Psoas muscle (tissue), 8 donors: Measurements from ENCODE around the gene TMEM235. TPM values are rescaled to one million over a fixed set of nuclear protein-coding genes. Genes with fewer than 3 reads are reported as not detected.

ENCODE experiments used
- ATAC-seq, 4 donors: fragments of 200-7000 bp; cut with Tn5 transposase; one replicate each; pipeline ENCODE4 v1.9.1; 2020; ENCODE audit warnings: moderate library complexity in 3 of 4, mild to moderate bottlenecking in 2 of 4
- DNase-seq, 2 donors: peaks; one replicate each; pipeline ENCODE4 v3.0.0-alpha.2; 2020
- H3K27ac ChIP-seq: fragments of 200-600 bp; one replicate; pipeline ENCODE4 v1.8.0; 2022
- H3K27me3 ChIP-seq, 3 donors: fragments of 200-600 bp in 1 of 3; one replicate each; pipeline versions ENCODE4 v1.6.1 to v1.8.0; 2013 to 2022; ENCODE audit warnings: low read length in 2 of 3, mild to moderate bottlenecking in 2 of 3, moderate library complexity in 1 of 3; ENCODE audit not compliant: insufficient read depth in 3 of 3
- H3K36me3 ChIP-seq, 2 donors: fragments of 200-600 bp in 1 of 2; one replicate each; pipeline versions ENCODE4 v1.6.1 to v1.8.0; 2013 to 2022; ENCODE audit warnings: low read depth in 1 of 2, mild to moderate bottlenecking in 1 of 2, moderate library complexity in 1 of 2; ENCODE audit not compliant: insufficient read depth in 1 of 2
- H3K4me1 ChIP-seq: fragments of 200-600 bp; one replicate; pipeline ENCODE4 v1.8.0; 2022
- H3K4me3 ChIP-seq: fragments of 200-600 bp; one replicate; pipeline ENCODE4 v1.8.0; 2022; ENCODE audit warnings: mild to moderate bottlenecking
- H3K9me3 ChIP-seq: fragments of 200-600 bp; one replicate; pipeline ENCODE4 v1.8.0; 2022
- CTCF ChIP-seq: fragments of 200-600 bp; IDR thresholded peaks from one replicate; pipeline ENCODE4 v1.8.0; 2022; ENCODE audit warnings: antibody characterized with exemption
- WGBS, 3 donors: extraction: QIAGEN DNeasy Blood & Tissue Kit; methylation state at CpG; one replicate each; pipeline versions ENCODE4 v1.1.6 to v1.1.7; 2013; 5-methylcytosine and 5-hydroxymethylcytosine counted together
- intact Hi-C, 2 donors: fragments of 100-400 bp; cut with DNase I; formaldehyde crosslinking; loops; one replicate each; pipeline versions ENCODE4 v1.11.0 to v1.14.2; 2022
- polyA plus RNA-seq, 3 donors: library from polyadenylated mRNA; stranded (reverse); fragments of 200-250 nt; gene quantifications; one replicate each; pipeline ENCODE4 v1.2.3, GENCODE V29; 2013
- total RNA-seq, 4 donors: library from RNA; stranded (reverse); fragmentation: NEBNext Ultra II Directional in 2 of 4; extraction: Animal tissue kit (Norgen Biotek cat#: 25700) in 2 of 4; gene quantifications; one replicate each; pipeline versions ENCODE4 v1.2.1 to v1.2.4, GENCODE V29; 2021 to 2023
- donor health status: healthy with polysubstance abuse.
- donor health status: DM: no; HTN: no; CAD: no; lungs with moderate emphysema.
- donor health status: Bipolar disorder and iron deficiency.
- donor health status: healthy.
- donor health status: DM: yes; HTN: yes; CAD: no.
- donor health status: DM: no; HTN: no; CAD: no.
- donor health status: DM: no; HTN: no; CAD: no.
- donor health status: DM: yes; HTN: yes; CAD: no.

TMEM235 gene
- total and polyA plus RNA-seq, 7 donors: not detected

GRCh38 chr17:78214016-78214705 is 17.3 kb upstream of the TMEM235 start, which contains the start of gene BIRC5:
Gene BIRC5 (plus strand): TSS chr17:78214253. CDS start chr17:78214317, 64 bp downstream.
- Histone ChIP-seq H3K4me1 (no peaks in the 10 kb centered on the region), H3K27ac (no peak within 1 kb of the TSS), H3K9me3 (no peaks in the 10 kb centered on the region), H3K4me3 (peak within 1 kb of the TSS; percentile 62), H3K27me3 (no peaks in the 10 kb centered on the region), H3K36me3 (no peaks in the 10 kb centered on the region)
- no peak for TF ChIP-seq CTCF
- 0 to 1% (median 0%) methylated on average over 55 to 60 of the region's 60 CpGs for WGBS, 3 donors
- DNase-seq (peak; percentile 90 to 94), ATAC-seq (peak; percentile 99 to 100 (median 100))
- intact Hi-C loops: no loop called here

GRCh38 chr17:78214706-78215061 is 16.7 kb upstream of the TMEM235 start:
- Histone ChIP-seq H3K4me1 (no peaks in the 10 kb centered on the region), H3K27me3 (no peaks in the 10 kb centered on the region), H3K4me3 (peak overlapping the region; percentile 62), H3K36me3 (no peaks in the 10 kb centered on the region), H3K27ac (no peak overlapping the region), H3K9me3 (no peaks in the 10 kb centered on the region)
- no peak for ATAC-seq
- intact Hi-C loops: no loop called here
- DNase-seq: no peak
- no peak for TF ChIP-seq CTCF
- WGBS, 3 donors: 7 to 15% (median 12%) methylated on average over 5 of the region's 5 CpGs

GRCh38 chr17:78219396-78220150 is 11.9 kb upstream of the TMEM235 start:
- Histone ChIP-seq H3K9me3 (no peaks in the 10 kb centered on the region), H3K36me3 (no peaks in the 10 kb centered on the region), H3K27ac (no peak overlapping the region), H3K27me3 (no peaks in the 10 kb centered on the region), H3K4me1 (no peaks in the 10 kb centered on the region), H3K4me3 (no peak overlapping the region)
- WGBS, 3 donors: 75 to 83% (median 81%) methylated on average over 11 of the region's 11 CpGs
- DNase-seq: no peak
- no peak for ATAC-seq
- TF ChIP-seq CTCF: no peak
- intact Hi-C loops: no loop called here

GRCh38 chr17:78223061-78223460 is 8.4 kb upstream of the TMEM235 start:
- DNase-seq (no peak), ATAC-seq (no peak)
- peak overlapping the region; percentile 14 for H3K27ac ChIP-seq
- no peaks in the 10 kb centered on the region for H3K36me3 ChIP-seq
- H3K4me1 ChIP-seq: no peaks in the 10 kb centered on the region
- whole genome bisulfite sequencing, 3 donors: 78 to 86% (median 82%) methylated on average over 4 of the region's 4 CpGs
- TF ChIP-seq CTCF: no peak
- H3K4me3 ChIP-seq: no peak overlapping the region
- intact Hi-C loops: no loop called here
- H3K27me3 ChIP-seq: peaks cover 0 to 3% (median 0%) of the 10 kb centered on the region in 3 donors
- no peaks in the 10 kb centered on the region for H3K9me3 ChIP-seq
